ENCODE measurements around the gene IFI35.

IFI35 gene

GRCh38 chr17:43003542-43004172 lies 2.9 kb upstream of the IFI35 start:
- TF ChIP-seq ZFX (IDR thresholded peaks at IDR 0.05) (no peak), CTCF (conservative IDR thresholded peaks at IDR 0.05) (no peak; the same call in 1 of the 2 replicates)
- no peak overlapping the region for H3K27ac ChIP-seq

GRCh38 chr17:43010667-43011308 lies 4.2 kb downstream of the IFI35 start:
- H3K27ac ChIP-seq = no peak overlapping the region
- TF ChIP-seq CTCF (conservative IDR thresholded peaks at IDR 0.05) (no peak), ZFX (IDR thresholded peaks at IDR 0.05) (no peak)

- no peak overlapping the region for H3K27ac ChIP-seq
- TF ChIP-seq CTCF (conservative IDR thresholded peaks at IDR 0.05) = no peak
- TF ChIP-seq ZFX (IDR thresholded peaks at IDR 0.05) = no peak
Measured at GRCh38 chr17:43011728-43012472, 5.3 kb downstream of the IFI35 start.

- TF ChIP-seq ZFX (IDR thresholded peaks at IDR 0.05) = no peak
- no peak for TF ChIP-seq CTCF (conservative IDR thresholded peaks at IDR 0.05)
- H3K27ac ChIP-seq = no peak overlapping the region
Measured at GRCh38 chr17:43013296-43013695, 6.7 kb downstream of the IFI35 start.

GRCh38 chr17:43014020-43014648 lies 7.5 kb downstream of the IFI35 start:
- no peak overlapping the region for H3K27ac ChIP-seq
- TF ChIP-seq CTCF (conservative IDR thresholded peaks at IDR 0.05) = no peak
- no peak for TF ChIP-seq ZFX (IDR thresholded peaks at IDR 0.05)

- TF ChIP-seq ZFX (IDR thresholded peaks at IDR 0.05) = no peak
- no peak for TF ChIP-seq CTCF (conservative IDR thresholded peaks at IDR 0.05)
- no peak overlapping the region for H3K27ac ChIP-seq
Measured at GRCh38 chr17:43014649-43015542, 8.3 kb downstream of the IFI35 start.

Data from C4-2B (cell line).